ENCODE data around the gene PCSK4.
"Not testable (repeated sequence)": the region's sequence is repeated elsewhere in the genome, so short reads cannot be mapped to it uniquely, and the experiment has no call there.

Gene PCSK4

GRCh38 chr19:1489463-1490310, 463 bp downstream of the PCSK4 start:
- no peak for DNase-seq (ENCODE audit: extremely low read depth in 1 of 2, low read depth in 1 of 2)

GRCh38 chr19:1488282-1488601, 1.9 kb downstream of the PCSK4 start:
- no peak for DNase-seq (ENCODE audit: extremely low read depth in 1 of 2, low read depth in 1 of 2)

GRCh38 chr19:1487576-1488281, 2.4 kb downstream of the PCSK4 start:
- DNase-seq (ENCODE audit: extremely low read depth in 1 of 2, low read depth in 1 of 2) = no peak

- no peak for DNase-seq (ENCODE audit: extremely low read depth in 1 of 2, low read depth in 1 of 2)
Measured at GRCh38 chr19:1486720-1487575, 3.2 kb downstream of the PCSK4 start.

- DNase-seq (ENCODE audit: extremely low read depth in 1 of 2, low read depth in 1 of 2) = no peak
Measured at GRCh38 chr19:1483979-1484428, 6.1 kb downstream of the PCSK4 start.

GRCh38 chr19:1483131-1483978, 6.8 kb downstream of the PCSK4 start:
- DNase-seq (ENCODE audit: extremely low read depth in 1 of 2, low read depth in 1 of 2) = no peak

GRCh38 chr19:1482361-1483130, 7.6 kb downstream of the PCSK4 start:
- DNase-seq (ENCODE audit: extremely low read depth in 1 of 2, low read depth in 1 of 2) = no peak

GRCh38 chr19:1481893-1482360, 8.2 kb downstream of the PCSK4 start:
- no peak for DNase-seq (ENCODE audit: extremely low read depth in 1 of 2, low read depth in 1 of 2)

- no peak for DNase-seq (ENCODE audit: extremely low read depth in 1 of 2, low read depth in 1 of 2)
Measured at GRCh38 chr19:1481224-1481892, 8.8 kb downstream of the PCSK4 start.

GRCh38 chr19:1478934-1479707, 11.0 kb downstream of the PCSK4 start, which contains the start of gene C19orf25:
C19orf25 (minus strand) TSS chr19:1479215; CDS start chr19:1478903, 312 bp downstream.
- DNase-seq (ENCODE audit: extremely low read depth in 1 of 2, low read depth in 1 of 2) = peak; percentile 88 to 91

GRCh38 chr19:1477056-1477455, 13.1 kb downstream of the PCSK4 start:
- not testable (repeated sequence) for DNase-seq (ENCODE audit: extremely low read depth in 1 of 2, low read depth in 1 of 2)

GRCh38 chr19:1475751-1476437, 14.3 kb downstream of the PCSK4 start:
- DNase-seq (ENCODE audit: extremely low read depth in 1 of 2, low read depth in 1 of 2) = no peak

GRCh38 chr19:1474765-1475351, 15.3 kb downstream of the PCSK4 start:
- DNase-seq (ENCODE audit: extremely low read depth in 1 of 2, low read depth in 1 of 2) = no peak

- DNase-seq (ENCODE audit: extremely low read depth in 1 of 2, low read depth in 1 of 2) = no peak
Measured at GRCh38 chr19:1474011-1474764, 16.0 kb downstream of the PCSK4 start.

GRCh38 chr19:1473085-1473851, 16.9 kb downstream of the PCSK4 start:
- DNase-seq (ENCODE audit: extremely low read depth in 1 of 2, low read depth in 1 of 2) = no peak
